ENCODE data around the gene UGGT1. TPM values are rescaled to one million over a fixed set of nuclear protein-coding genes. Genes with fewer than 3 reads are reported as not detected.

The UGGT1 gene
- total and polyA plus RNA-seq, 9 of the 15 experiments (the other 6 are each of a cell fraction or from before 2014, with no cell fraction given): 5.1 to 56.4 (median 37.9) TPM

DNA sequence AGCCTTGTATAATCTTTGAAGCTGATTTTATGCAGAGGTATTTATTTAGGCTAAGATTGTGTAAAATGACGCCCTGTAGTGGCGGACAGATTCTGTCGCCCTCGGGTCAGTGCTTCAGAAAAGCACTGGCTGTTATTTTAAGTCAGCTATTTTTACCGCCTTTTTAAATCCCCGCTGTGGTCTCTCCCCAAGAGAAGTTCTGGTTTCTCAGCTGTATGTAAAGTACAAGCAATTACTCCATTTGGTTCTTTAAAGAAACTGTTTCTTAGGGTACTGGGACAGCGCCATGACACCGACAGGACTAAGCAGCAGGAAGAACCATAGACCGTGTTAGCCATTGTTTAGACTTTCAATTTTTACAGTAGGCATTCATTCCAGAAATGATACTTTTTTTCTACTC lies 65.0 kb downstream of the UGGT1 start:
- peaks cover 95% of the 10 kb centered on the region for H3K36me3 ChIP-seq (ENCODE audit: control insufficient read depth, insufficient read depth, low read length)
- ATAC-seq: no peak
- H3K4me3 ChIP-seq: no peak overlapping the region
- no peak overlapping the region for H3K4me2 ChIP-seq (ENCODE audit: insufficient read depth, low read length)
- H3K27ac ChIP-seq (ENCODE audit: extremely low read depth, low read depth, low read length): no peak overlapping the region
- no peaks in the 10 kb centered on the region for H3K27me3 ChIP-seq (ENCODE audit: control insufficient read depth in 2 of 2, insufficient read depth in 2 of 2, low read length in 2 of 2)
- H3K9me1 ChIP-seq (ENCODE audit: control insufficient read depth, insufficient read depth, low read length): no peaks in the 10 kb centered on the region
- no peaks in the 10 kb centered on the region for H3K4me1 ChIP-seq (replicated peaks in 1 of 2; ENCODE audit: control insufficient read depth in 2 of 2, insufficient read depth in 2 of 2, low read length in 2 of 2)
- WGBS (ENCODE audit: insufficient coverage, low coverage, missing lambda C conversion rate): 97% methylated on average over 9 of the region's 9 CpGs
- no peaks in the 10 kb centered on the region for H3K79me2 ChIP-seq (ENCODE audit: control insufficient read depth, insufficient read depth, low read length)
- no peak for DNase-seq (ENCODE audit: extremely low read depth in 1 of 4, low spot score in 3 of 4)
- no peaks in the 10 kb centered on the region for H4K20me1 ChIP-seq (replicated peaks; ENCODE audit: control insufficient read depth, insufficient read depth, low read length)
- H2AFZ ChIP-seq (ENCODE audit: low read depth, low read length): no peak overlapping the region
- BruUV-seq (replicated peaks): no TSS peak
- ChIA-PET CTCF (ENCODE audit: low intra/inter-chr PET ratio) (interaction anchor here (0.5 kb wide), 1 partner anchor 717 kb away, joined by 5 read pairs; no protein-coding TSS in a partner anchor), POLR2A (no interaction called here)
- H3K9ac ChIP-seq (ENCODE audit: insufficient read depth in 1 of 2, low read depth in 2 of 2, low read length in 2 of 2): no peak overlapping the region
- in situ Hi-C loops (cut with MboI) (loop anchor here (5.0 kb wide), 1 partner anchor 84 kb away; no protein-coding TSS in a partner anchor), intact Hi-C loops (cut with micrococcal nuclease) (no loop called here)
- H3K9me3 ChIP-seq (replicated peaks; ENCODE audit: control insufficient read depth, insufficient read depth, low read depth, low read length): no peaks in the 10 kb centered on the region
- no peak for TF ChIP-seq GTF2F1 (IDR thresholded peaks at IDR 0.05; ENCODE audit: low read depth, low read length)
- TF ChIP-seq JUNB (CRISPR knock-in tag; conservative IDR thresholded peaks at IDR 0.05): no peak
- TF ChIP-seq TGIF2 (CRISPR knock-in tag; IDR thresholded peaks at IDR 0.05): no peak
- no peak for FAIRE-seq

DNA sequence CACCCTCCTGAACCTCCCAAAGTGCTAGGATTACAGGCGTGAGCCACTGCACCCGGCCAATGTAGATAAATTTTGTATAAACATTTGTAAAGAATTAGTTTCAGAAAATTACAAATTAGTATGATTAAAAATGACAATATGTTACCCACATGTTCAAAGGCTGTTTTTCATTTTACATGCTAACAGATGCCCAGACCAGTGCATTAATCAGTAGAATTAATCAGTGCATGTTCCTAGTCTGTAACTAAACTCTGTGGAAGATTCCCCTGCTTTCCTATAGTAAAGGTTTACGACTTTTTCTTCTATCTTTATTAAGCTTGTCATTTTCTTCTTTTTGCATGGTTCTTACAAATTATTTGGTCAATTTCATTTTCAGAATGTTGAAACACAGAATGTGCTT lies 65.8 kb downstream of the UGGT1 start:
- Histone ChIP-seq H3K79me2 (ENCODE audit: control insufficient read depth, insufficient read depth, low read length) (no peaks in the 10 kb centered on the region), H3K9me3 (replicated peaks; ENCODE audit: control insufficient read depth, insufficient read depth, low read depth, low read length) (no peaks in the 10 kb centered on the region), H3K9ac (ENCODE audit: insufficient read depth in 1 of 2, low read depth in 2 of 2, low read length in 2 of 2) (no peak overlapping the region), H3K36me3 (ENCODE audit: control insufficient read depth, insufficient read depth, low read length) (peaks cover 96% of the 10 kb centered on the region), H3K4me3 (no peak overlapping the region), H4K20me1 (replicated peaks; ENCODE audit: control insufficient read depth, insufficient read depth, low read length) (no peaks in the 10 kb centered on the region), H3K27me3 (ENCODE audit: control insufficient read depth in 2 of 2, insufficient read depth in 2 of 2, low read length in 2 of 2) (no peaks in the 10 kb centered on the region), H3K9me1 (ENCODE audit: control insufficient read depth, insufficient read depth, low read length) (no peaks in the 10 kb centered on the region), H2AFZ (ENCODE audit: low read depth, low read length) (no peak overlapping the region), H3K4me1 (replicated peaks in 1 of 2; ENCODE audit: control insufficient read depth in 2 of 2, insufficient read depth in 2 of 2, low read length in 2 of 2) (no peaks in the 10 kb centered on the region), H3K27ac (ENCODE audit: extremely low read depth, low read depth, low read length) (no peak overlapping the region), H3K4me2 (ENCODE audit: insufficient read depth, low read length) (no peak overlapping the region)
- ATAC-seq (no peak), DNase-seq (ENCODE audit: extremely low read depth in 1 of 4, low spot score in 3 of 4) (no peak), FAIRE-seq (no peak)
- POLR2A ChIA-PET: interaction anchor here (1.1 kb wide), 1 partner anchor 19 kb away, joined by 3 read pairs; no protein-coding TSS in a partner anchor
- in situ Hi-C loops (cut with MboI) (loop anchor here (5.0 kb wide), 1 partner anchor 85 kb away; no protein-coding TSS in a partner anchor), intact Hi-C loops (cut with micrococcal nuclease) (no loop called here)
- CTCF ChIA-PET (ENCODE audit: low intra/inter-chr PET ratio): no interaction called here
- 75% methylated on average over 3 of the region's 3 CpGs for WGBS (ENCODE audit: insufficient coverage, low coverage, missing lambda C conversion rate)
- TF ChIP-seq, protein P1, sequence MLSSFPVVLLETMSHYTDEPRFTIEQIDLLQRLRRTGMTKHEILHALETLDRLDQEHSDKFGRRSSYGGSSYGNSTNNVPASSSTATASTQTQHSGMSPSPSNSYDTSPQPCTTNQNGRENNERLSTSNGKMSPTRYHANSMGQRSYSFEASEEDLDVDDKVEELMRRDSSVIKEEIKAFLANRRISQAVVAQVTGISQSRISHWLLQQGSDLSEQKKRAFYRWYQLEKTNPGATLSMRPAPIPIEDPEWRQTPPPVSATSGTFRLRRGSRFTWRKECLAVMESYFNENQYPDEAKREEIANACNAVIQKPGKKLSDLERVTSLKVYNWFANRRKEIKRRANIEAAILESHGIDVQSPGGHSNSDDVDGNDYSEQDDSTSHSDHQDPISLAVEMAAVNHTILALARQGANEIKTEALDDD (IDR thresholded peaks at IDR 0.05): no peak
- TF ChIP-seq MIER1 (IDR thresholded peaks at IDR 0.05; ENCODE audit: low read depth) (no peak), ETV5 (CRISPR knock-in tag; IDR thresholded peaks at IDR 0.05; ENCODE audit: low read depth) (no peak)
- BruUV-seq (replicated peaks): no TSS peak
